Lung (tissue), 12 donors: ENCODE results near the gene ALLC. TPM values are rescaled to one million over a fixed set of nuclear protein-coding genes. Genes with fewer than 3 reads are reported as not detected.

Source experiments
- ATAC-seq: fragments of 200-7000 bp; cut with Tn5 transposase; one replicate; pipeline ENCODE4 v1.9.1; 2020; ENCODE audit warnings: moderate number of reproducible peaks; ENCODE audit not compliant: insufficient read depth, low FRiP score
- DNase-seq, 3 donors: peaks; one replicate each; pipeline ENCODE4 v3.0.0-alpha.2; 2013 to 2017
- H3K27ac ChIP-seq, 2 donors: one replicate each; pipeline ENCODE4 v1.5.1; 2013; ENCODE audit warnings: mild to moderate bottlenecking in 2 of 2, moderate library complexity in 2 of 2, control low read depth in 1 of 2, inconsistent platforms in 1 of 2, low read depth in 1 of 2, low read length in 1 of 2
- H3K27me3 ChIP-seq, 3 donors: one replicate each; pipeline ENCODE4 v1.5.1; 2013; ENCODE audit warnings: low read length in 2 of 3; ENCODE audit not compliant: control insufficient read depth in 3 of 3, insufficient read depth in 3 of 3
- H3K36me3 ChIP-seq, 4 donors: one replicate each; pipeline ENCODE4 v1.5.1; 2013; ENCODE audit warnings: low read length in 4 of 4, mild to moderate bottlenecking in 1 of 4, moderate library complexity in 1 of 4; ENCODE audit not compliant: control insufficient read depth in 4 of 4, insufficient read depth in 4 of 4
- H3K4me1 ChIP-seq, 5 donors: one replicate each; pipeline ENCODE4 v1.5.1; 2013; ENCODE audit warnings: low read length in 5 of 5, mild to moderate bottlenecking in 2 of 5, moderate library complexity in 1 of 5; ENCODE audit not compliant: control insufficient read depth in 5 of 5, insufficient read depth in 5 of 5
- H3K4me3 ChIP-seq: one replicate; pipeline ENCODE4 v1.5.1; 2013; ENCODE audit warnings: mild to moderate bottlenecking, control low read depth, moderate library complexity
- H3K9ac ChIP-seq, 2 donors: one replicate each; pipeline ENCODE4 v1.5.1; 2013; ENCODE audit warnings: low read length in 2 of 2, control low read depth in 1 of 2; ENCODE audit not compliant: insufficient read depth in 1 of 2
- H3K9me3 ChIP-seq, 4 donors: one replicate each; pipeline ENCODE4 v1.5.1; 2013; ENCODE audit warnings: low read length in 3 of 4, mild to moderate bottlenecking in 1 of 4, moderate library complexity in 1 of 4; ENCODE audit not compliant: control insufficient read depth in 4 of 4, insufficient read depth in 3 of 4
- WGBS, 2 donors: extraction: QIAGEN DNeasy Blood & Tissue Kit; methylation state at CpG; one replicate each; pipeline ENCODE4 v1.1.7; 2013; 5-methylcytosine and 5-hydroxymethylcytosine counted together
- polyA plus RNA-seq, 2 donors: library from polyadenylated mRNA; stranded (reverse); fragments of 200-250 nt; gene quantifications; one replicate each; pipeline ENCODE4 v1.2.1, GENCODE V29; 2013
- total RNA-seq, 2 donors: library from RNA; depleted of rRNA in 1 of 2; stranded (reverse); fragments of >200 nt in 1 of 2; gene quantifications; one replicate each; pipeline ENCODE4 v1.2.1, GENCODE V29; 2014 to 2021
- TF ChIP-seq, protein P1 (sequence below): IDR thresholded peaks from 2 replicates; pipeline ENCODE4 v1.5.1; 2012; ENCODE audit warnings: mild to moderate bottlenecking; ENCODE audit errors: control extremely low read depth, extremely low read depth
- donor health status: control.
- donor health status: control.
- donor health status: Bipolar disorder and iron deficiency.
- donor health status: healthy.
- donor health status: DM: yes; HTN: yes; CAD: no.

Gene ALLC
- total and polyA plus RNA-seq, 4 donors, result 0.06 TPM; not detected in 3

DNA sequence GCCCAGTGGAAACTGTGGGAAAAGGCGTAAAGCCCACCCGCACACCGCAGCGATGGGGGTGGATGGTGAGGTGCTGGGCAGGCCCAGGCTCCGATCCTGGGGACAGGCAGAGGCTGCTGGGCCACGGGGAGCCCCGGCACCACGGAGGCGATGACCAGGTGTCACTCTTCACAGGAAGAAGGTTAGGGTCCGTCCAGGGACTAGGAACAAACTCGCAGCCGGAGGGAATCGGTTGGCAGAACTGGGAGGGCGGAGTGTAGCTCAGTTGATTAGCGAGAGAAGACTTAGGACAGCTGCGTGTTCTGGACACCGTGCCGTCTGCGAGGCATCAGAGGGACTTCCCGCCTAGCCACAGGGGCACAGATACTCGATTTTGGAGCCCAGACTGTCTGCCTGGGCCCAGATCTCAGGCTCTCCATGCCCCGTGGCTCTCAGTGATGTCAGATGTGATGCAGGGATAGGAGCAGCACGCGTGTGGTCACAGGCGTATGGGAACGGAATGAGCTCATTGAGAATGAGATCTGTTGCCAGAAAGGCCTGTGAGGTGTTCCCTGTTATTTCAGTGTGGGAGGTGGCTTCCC, 16.1 kb upstream of the ALLC start:
- no peaks in the 10 kb centered on the region for H3K27me3 ChIP-seq
- no peaks in the 10 kb centered on the region for H3K9me3 ChIP-seq
- 90 to 93% methylated on average over 26 of the region's 26 CpGs for WGBS, 2 donors
- TF ChIP-seq, protein P1, sequence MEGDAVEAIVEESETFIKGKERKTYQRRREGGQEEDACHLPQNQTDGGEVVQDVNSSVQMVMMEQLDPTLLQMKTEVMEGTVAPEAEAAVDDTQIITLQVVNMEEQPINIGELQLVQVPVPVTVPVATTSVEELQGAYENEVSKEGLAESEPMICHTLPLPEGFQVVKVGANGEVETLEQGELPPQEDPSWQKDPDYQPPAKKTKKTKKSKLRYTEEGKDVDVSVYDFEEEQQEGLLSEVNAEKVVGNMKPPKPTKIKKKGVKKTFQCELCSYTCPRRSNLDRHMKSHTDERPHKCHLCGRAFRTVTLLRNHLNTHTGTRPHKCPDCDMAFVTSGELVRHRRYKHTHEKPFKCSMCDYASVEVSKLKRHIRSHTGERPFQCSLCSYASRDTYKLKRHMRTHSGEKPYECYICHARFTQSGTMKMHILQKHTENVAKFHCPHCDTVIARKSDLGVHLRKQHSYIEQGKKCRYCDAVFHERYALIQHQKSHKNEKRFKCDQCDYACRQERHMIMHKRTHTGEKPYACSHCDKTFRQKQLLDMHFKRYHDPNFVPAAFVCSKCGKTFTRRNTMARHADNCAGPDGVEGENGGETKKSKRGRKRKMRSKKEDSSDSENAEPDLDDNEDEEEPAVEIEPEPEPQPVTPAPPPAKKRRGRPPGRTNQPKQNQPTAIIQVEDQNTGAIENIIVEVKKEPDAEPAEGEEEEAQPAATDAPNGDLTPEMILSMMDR, result no peak
- no peak overlapping the region for H3K9ac ChIP-seq
- H3K36me3 ChIP-seq, result no peaks in the 10 kb centered on the region
- DNase-seq (peak in 1 of 3 donors; percentile 8), ATAC-seq (no peak)
- H3K4me1 ChIP-seq, result no peaks in the 10 kb centered on the region
- no peak overlapping the region for H3K4me3 ChIP-seq
- H3K27ac ChIP-seq, result no peak overlapping the region

DNA sequence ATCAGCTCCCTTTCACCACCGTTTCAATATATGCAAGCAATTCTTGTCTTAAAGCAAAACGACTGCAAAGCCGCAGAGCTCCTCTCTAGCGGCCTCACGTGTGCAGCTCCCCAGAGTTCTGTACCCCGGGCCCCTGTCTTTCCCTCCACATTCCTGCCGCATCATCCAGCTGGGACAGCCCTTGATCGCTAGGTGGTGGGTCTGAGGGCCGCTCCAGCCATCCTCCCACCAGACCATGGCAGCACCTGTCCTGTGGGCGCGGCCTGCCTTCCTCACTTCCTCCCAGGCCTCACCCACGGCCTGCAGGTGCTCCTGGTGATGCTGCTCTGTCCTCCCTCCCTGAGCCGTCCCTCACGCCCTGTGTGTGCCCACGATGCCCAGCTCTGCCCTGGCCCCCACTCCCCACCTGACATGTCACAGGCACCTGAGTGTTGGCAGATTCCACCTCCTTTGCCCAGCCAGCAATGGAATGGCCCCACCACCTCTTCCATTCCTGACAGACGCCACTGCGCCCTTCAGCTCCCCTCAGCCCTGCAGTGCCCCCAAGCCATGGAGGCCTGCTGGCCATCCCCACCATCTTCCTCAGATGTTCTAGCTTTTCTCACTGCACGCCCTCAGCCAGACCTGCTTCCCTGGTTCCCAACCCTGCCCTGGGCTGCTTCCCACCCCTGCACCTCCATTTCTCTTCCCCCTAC, 15.3 kb upstream of the ALLC start:
- no peak overlapping the region for H3K9ac ChIP-seq
- H3K27ac ChIP-seq, result no peak overlapping the region
- WGBS, 2 donors, result 87 to 91% methylated on average over 18 of the region's 18 CpGs
- TF ChIP-seq, protein P1, result no peak
- H3K4me3 ChIP-seq, result no peak overlapping the region
- H3K9me3 ChIP-seq, result no peaks in the 10 kb centered on the region
- DNase-seq, result peak in 1 of 3 donors; percentile 2
- no peaks in the 10 kb centered on the region for H3K36me3 ChIP-seq
- H3K27me3 ChIP-seq, result no peaks in the 10 kb centered on the region
- H3K4me1 ChIP-seq, result no peaks in the 10 kb centered on the region
- no peak for ATAC-seq

DNA sequence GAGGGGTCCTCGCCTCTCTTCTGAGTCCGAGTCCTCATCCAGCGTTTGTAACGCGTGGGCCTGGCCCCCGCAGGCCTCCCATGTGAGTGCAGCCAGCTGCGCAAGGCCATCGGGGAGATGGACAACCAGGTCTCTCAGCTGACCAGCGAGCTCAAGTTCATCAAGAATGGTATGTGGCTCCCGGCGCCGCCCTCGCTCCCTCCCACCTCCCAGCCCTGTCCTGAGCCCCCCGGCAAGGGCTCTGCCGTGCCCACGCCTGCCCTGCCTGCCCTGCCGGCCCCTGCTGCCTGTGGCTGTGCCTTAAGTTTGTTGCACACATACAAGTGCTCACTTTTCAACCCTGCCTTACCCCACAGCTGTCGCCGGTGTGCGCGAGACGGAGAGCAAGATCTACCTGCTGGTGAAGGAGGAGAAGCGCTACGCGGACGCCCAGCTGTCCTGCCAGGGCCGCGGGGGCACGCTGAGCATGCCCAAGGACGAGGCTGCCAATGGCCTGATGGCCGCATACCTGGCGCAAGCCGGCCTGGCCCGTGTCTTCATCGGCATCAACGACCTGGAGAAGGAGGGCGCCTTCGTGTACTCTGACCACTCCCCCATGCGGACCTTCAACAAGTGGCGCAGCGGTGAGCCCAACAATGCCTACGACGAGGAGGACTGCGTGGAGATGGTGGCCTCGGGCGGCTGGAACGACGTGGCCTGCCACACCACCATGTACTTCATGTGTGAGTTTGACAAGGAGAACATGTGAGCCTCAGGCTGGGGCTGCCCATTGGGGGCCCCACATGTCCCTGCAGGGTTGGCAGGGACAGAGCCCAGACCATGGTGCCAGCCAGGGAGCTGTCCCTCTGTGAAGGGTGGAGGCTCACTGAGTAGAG, 14.4 kb upstream of the ALLC start:
- Histone ChIP-seq H3K27me3 (no peaks in the 10 kb centered on the region), H3K4me3 (no peak overlapping the region), H3K36me3 (no peaks in the 10 kb centered on the region), H3K27ac (no peak overlapping the region), H3K4me1 (no peaks in the 10 kb centered on the region), H3K9ac (no peak overlapping the region), H3K9me3 (no peaks in the 10 kb centered on the region)
- ATAC-seq (no peak), DNase-seq (no peak)
- 95 to 96% methylated on average over 48 of the region's 48 CpGs for WGBS, 2 donors
- TF ChIP-seq, protein P1, result no peak
